GM12875 (cell line): ENCODE data around the gene PTPRG.

Experiments used
- H3K4me3 ChIP-seq: one replicate; pipeline ENCODE4 v1.5.1; 2011; ENCODE audit warnings: low read depth, low read length, control low read depth
- TF ChIP-seq, protein P1 (sequence below): IDR thresholded peaks from 2 replicates; pipeline ENCODE4 v1.5.1; 2011; ENCODE audit warnings: low read depth, mild to moderate bottlenecking, control low read depth, inconsistent platforms, low read length, moderate library complexity, borderline replicate concordance; ENCODE audit not compliant: insufficient read depth

The PTPRG gene

DNA sequence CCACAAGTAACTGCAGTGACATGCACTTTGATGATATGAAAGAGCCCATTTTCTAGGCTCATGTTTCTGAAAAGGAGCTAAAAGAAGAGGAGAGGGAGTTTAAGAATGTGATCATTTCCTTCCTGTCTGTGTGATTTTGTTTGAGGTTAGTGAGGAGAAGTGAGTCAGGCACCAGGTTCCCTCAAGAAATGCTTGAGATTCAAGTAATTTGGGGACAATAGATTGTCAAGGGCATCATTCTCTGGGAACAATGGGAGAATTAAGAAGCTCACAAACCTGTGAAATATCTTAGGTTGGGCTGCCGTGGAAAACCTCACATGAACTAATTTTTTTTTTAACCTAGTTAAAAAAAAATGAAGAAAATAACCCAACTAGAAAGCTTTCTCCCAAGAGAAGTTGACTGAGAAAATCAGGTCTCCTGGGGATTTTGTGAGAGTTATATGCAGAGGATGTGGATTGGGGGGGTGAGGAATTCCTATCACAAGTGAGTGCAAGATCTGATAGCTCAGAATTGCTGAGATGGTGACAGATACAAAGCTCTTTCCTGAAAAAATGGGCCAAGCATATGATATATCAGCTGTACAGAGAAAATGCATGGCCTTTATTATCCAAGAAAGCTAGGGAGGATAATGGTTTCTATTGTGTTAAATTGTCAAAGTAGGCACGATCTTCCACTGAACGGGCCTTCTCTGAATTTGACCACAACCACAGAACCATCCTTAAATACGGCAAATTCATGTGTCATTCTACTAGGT lies 608.7 kb downstream of the PTPRG start:
- no peak overlapping the region for H3K4me3 ChIP-seq
- TF ChIP-seq, protein P1, sequence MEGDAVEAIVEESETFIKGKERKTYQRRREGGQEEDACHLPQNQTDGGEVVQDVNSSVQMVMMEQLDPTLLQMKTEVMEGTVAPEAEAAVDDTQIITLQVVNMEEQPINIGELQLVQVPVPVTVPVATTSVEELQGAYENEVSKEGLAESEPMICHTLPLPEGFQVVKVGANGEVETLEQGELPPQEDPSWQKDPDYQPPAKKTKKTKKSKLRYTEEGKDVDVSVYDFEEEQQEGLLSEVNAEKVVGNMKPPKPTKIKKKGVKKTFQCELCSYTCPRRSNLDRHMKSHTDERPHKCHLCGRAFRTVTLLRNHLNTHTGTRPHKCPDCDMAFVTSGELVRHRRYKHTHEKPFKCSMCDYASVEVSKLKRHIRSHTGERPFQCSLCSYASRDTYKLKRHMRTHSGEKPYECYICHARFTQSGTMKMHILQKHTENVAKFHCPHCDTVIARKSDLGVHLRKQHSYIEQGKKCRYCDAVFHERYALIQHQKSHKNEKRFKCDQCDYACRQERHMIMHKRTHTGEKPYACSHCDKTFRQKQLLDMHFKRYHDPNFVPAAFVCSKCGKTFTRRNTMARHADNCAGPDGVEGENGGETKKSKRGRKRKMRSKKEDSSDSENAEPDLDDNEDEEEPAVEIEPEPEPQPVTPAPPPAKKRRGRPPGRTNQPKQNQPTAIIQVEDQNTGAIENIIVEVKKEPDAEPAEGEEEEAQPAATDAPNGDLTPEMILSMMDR = no peak

- TF ChIP-seq, protein P1 = no peak
These were observed 610.4 kb downstream of the PTPRG start for GRCh38 chr3:62171789-62172188.

GRCh38 chr3:62172199-62172598 lies 610.8 kb downstream of the PTPRG start:
- TF ChIP-seq, protein P1 = no peak
- no peak overlapping the region for H3K4me3 ChIP-seq

More at GRCh38 chr3:62171789-62172188, 610.4 kb downstream of the PTPRG start:
- no peak overlapping the region for H3K4me3 ChIP-seq

- no peak overlapping the region for H3K4me3 ChIP-seq
- TF ChIP-seq, protein P1 = no peak
These were observed 612.7 kb downstream of the PTPRG start for GRCh38 chr3:62173939-62174515.

GRCh38 chr3:62175161-62175560 lies 613.8 kb downstream of the PTPRG start:
- H3K4me3 ChIP-seq = no peak overlapping the region
- TF ChIP-seq, protein P1 = no peak

GRCh38 chr3:62178032-62178431 lies 616.7 kb downstream of the PTPRG start:
- TF ChIP-seq, protein P1 = no peak
- H3K4me3 ChIP-seq = no peak overlapping the region
